GM19372 (cell line): ENCODE results near the gene FLT4.

Source experiments
- ATAC-seq: cut with Tn5 transposase; IDR thresholded peaks from one replicate; pipeline ENCODE4 v1.9.1; 2021; ENCODE audit warnings: mild to moderate bottlenecking, low read depth, moderate library complexity; ENCODE audit not compliant: unreplicated experiment

Gene FLT4

DNA sequence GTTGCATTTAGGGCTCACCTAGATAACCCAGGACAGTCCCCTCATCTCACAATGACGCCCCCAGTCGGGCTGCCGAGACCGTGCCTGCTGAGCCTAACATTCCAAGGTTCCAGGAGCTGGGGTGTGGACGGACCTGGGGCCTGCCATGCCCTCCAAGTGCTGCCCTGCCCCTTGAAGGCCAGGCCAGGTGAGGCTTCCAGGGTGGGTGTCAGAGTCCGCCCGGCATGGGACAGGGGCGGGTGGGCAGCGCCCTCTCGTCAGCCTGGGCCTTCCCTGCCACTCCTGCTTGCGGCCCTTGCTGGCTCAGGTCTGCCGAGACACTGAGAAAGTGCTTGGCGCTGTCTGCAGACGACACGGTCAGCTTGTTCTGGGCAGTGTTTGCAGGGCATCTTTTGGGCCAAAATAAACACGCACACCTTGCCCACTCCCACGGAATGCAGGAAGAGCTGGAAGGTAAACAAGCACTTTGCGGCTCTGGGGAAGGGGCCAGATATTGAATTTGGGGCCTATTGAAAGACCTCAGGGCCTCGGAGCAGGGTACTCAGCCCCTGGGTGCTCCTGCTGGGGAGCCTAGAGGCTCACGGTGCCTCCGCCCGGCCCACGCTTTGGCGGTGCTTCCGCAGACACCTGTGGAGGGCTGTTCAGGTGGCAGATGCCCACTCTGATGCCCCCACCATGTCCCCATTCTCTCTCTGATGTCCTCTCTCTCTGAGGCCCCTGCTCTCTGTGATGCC is 53.9 kb downstream of the FLT4 start:
- ATAC-seq = no peak

DNA sequence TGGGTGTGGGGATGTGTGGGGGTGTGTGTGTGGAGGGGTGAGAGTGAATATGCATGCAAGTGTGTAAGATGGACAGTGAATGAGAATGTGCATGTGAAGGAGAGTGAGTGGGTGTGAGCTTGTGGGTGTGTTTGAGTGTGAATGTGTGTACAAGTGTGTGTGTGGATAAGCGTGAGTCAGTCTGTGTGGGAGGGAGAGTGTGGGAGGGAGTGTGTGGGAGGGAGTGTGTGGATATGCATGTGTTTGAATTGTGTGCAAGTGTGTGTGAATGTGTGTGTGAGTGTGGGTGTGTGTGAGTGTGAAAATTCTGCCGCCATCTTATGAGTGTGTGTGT is 54.4 kb downstream of the FLT4 start:
- ATAC-seq = no peak

DNA sequence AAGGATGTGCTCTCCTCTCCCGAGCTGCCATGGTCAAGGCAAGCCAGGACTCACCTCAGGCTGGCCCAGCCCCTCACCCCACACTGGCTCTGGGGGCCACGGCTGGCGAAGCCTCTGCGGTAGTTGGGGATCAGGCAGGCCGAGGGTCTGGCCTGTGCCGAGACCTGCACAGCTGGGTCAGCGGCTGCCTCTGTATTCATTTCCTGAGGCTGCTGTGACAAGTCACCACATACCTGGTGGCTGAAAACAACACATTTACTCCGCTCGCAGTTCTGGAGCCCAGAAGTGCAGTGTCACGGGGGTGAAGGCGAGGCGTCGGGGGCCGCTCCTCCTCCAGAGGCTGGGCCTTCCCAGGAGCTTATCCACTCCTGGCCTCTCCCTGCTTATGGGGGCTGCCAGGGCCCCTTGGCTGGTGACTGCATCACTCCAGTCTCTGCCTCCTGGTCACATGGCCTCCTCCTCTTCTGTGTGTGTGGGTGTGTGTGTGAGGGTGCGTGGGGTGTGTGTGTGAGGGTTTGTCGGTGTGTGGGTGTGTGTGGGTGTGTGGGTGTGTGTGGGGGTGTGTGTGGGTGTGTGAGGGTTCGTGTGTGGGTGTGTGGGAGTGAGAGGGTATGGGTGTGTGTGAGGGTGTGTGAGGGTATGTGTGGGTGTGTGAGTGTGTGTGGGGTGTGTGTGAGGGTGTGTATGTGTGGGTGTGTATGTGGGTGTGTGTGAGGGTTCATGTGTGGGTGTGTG is 54.9 kb downstream of the FLT4 start:
- ATAC-seq = no peak

DNA sequence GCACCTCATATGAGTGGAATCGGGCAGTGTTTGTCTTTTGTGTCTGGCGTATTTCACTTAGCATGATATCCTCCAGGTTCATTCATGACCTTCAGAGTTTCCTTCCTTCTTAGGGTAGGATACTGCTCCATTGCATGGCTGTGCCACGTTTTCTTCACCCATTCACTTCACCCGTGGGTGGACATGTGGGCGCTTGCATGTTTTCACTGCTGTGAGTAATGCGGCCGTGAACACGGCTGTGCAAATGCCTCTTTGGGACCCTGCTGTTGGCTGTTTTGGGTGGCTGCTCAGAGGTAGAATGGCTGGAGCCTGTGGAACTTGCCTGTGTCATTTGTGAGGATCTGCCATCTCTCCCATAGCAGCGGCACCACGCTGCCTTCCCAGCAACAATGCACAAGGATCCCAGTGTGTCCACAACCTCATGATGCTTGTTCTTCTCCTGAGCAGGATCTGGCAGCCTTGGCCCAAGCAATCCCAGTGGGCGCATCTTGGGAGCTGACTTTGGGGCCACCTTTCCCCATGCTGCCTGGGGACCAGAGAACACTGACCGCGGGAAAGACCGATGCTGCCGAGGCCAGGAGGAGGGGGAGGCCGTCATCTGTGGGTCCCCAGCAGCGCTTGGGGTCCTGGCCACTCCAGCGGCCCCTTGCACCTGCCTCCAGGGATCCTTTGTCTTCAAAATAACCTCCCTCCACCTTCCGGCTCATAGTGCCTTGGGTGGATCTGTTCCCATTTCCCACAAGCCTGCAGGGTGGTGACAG is 55.8 kb downstream of the FLT4 start:
- ATAC-seq = no peak

DNA sequence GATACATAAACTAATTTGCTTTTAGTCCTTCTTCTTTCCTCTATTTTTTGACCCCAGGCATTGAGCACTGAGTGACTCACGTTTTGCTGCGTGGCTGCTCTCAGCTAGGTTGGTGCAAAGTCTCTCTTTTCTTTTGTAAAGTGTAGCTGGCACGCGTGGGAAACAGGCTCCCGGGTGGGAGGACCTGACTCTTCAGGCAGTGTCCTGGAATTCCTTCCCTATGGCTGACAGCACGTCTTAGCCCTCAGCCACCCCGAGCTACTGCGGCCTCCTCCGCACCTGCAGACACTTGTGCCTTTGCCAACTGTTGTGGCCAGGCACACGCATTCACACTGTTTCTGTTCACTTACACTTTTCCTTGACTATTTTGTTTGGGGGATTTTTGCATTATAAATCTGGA is 57.2 kb downstream of the FLT4 start:
- no peak for ATAC-seq

DNA sequence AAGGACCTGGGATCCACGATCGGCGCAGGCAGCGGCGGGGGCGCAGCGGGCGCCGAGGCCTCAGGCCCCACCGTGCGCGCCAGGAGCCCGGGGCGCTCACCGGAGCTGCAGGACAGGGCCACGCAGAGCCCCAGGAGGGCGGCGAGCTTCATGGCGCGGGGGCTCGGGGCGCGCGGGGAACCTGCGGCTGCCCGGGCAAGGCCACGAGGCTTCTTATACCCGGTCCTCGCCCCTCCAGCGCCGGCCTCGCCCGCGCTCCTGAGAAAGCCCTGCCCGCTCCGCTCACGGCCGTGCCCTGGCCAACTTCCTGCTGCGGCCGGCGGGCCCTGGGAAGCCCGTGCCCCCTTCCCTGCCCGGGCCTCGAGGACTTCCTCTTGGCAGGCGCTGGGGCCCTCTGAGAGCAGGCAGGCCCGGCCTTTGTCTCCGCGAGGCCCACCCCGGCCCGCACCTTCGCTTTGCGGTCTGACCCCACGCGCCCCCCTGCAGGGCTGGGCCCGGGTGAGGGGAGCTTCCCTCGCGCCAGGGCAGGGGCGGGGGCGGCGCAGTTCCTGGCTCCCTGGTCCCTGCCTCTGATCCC is 58.0 kb downstream of the FLT4 start, which contains the start of gene SCGB3A1:
TSS of gene SCGB3A1 (minus strand) at position 189 of the 577 bp plus-strand sequence. CDS start at position 152, 37 bp downstream.
- no peak for ATAC-seq

DNA sequence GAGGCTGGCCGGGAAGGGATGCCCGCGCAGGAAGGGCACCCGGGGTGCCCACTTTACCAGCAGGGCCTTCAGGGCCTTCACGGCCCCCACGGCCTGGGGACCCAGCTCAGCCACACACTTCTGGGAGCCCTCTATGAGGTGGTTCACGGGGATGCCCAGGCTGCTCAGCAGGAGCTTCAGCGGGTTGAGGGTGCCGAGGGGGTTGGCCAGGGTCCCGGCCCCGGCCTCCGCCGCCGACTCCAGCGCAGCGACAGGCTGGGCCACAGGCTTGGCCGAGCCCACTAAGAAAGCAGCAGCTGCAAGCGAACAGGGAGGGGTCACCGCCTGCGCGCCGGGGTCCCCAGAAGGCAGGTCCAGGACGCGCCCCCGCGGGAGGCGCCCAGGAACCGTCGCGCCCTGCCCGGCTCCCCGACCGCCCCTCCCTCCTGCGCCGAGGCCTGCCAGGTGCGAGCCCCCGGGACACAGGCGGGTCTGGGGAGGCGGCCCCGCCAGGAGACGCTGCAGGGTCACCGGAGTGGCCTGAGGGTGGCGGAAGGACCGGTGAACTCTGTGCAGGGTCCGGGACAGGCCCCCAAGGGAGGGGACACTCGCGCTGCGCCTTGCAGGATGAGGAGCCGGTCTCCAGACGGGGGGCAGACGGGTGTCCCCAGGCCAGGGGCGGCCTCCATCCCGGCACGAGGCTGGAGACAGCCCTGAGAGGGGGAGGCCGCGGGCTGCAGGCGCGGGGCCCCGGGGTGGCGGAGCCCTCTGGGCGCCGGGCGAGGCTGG is 58.7 kb downstream of the FLT4 start:
- ATAC-seq = no peak

DNA sequence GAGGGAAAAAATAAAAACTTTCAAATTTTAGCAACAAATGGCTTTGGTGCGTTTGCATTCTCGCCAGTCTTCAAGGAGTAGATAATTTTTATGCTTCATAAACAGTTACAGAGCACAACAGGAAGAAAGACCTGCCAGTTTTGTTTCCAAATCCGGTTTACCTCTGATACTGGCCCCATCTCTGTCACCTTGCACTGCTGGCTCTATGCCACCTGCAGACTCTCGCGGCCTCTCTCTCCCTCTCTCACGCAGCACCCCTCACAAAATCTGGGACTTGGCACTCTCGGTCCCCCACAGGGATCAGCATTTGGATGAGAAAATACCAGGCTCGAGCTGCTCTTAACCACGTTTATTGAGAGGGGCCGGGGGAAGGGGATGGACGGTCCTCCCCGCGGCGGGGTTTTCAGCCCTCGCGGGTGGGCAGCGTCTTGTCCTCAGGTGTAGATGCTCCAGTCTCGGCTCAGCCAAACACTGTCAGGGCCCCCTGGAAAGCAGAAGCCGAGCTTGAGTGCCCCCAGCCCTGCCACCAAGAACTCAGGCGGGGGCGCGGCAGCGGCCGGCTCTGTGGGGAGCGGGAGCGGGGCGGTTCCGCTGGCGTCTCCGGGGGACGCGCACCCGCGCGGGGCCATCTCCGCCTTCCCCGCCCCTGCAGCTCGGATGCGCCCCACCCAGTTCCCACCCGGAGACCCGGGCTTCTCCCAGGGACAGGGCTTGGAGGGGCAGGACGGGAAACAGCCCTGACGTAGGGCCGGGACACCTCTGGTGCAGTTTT is 59.4 kb downstream of the FLT4 start:
- no peak for ATAC-seq

DNA sequence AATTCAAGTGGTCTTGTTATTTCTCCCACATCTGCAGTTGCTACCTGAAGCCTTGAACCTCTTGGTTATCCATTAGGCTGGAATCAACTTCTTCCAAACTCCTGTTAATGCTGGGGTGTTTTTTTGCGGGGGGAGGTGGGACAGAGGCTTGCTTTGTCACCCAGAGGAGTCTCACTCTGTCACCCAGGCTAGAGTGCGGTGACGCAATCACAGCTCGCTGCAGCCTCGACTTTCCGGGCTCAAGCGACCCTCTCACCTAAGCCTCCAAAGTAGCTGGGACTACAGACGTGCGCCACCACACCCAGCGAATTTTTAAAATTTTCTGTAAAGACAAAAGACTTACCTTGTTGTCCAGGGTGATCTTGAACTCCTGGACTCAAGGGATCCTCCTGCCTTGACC is 62.5 kb downstream of the FLT4 start:
- ATAC-seq = no peak

DNA sequence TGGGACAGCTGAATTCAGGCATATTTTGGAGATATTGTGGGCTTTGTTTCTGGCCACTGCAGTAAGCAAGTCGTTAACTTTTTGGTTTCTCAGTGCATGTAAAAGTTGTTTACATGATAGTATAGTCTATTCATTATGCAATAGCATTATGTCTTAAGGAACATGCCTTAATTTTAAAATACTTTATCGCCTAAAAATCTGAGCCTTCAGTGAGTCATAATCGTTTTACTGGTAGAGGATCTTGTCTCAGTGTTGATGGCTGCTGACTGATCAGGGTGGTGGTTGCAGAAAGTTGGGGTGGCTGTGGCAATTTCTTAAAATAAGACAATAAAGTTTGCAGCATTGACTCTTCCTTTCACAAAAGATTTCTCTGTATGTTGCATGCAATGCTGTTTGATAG is 63.2 kb downstream of the FLT4 start:
- ATAC-seq = no peak

DNA sequence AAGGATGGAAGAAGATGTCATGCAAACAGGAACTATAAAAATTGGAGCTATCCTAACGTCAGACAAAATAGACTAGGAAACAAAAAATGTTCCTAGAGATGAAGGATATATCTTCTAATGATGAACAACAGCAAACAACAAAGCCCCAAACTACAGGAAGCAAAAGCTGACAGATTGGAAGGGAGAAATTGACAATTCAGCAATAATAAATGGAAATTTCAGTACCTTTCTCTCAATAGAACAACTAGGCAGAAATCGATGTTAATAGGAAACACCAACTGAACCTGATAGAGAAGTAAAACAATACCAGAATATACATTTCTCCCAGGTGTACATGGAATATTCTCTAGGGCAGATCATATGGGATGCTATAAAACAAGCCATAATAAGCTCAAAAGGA is 65.7 kb downstream of the FLT4 start:
- ATAC-seq = no peak

DNA sequence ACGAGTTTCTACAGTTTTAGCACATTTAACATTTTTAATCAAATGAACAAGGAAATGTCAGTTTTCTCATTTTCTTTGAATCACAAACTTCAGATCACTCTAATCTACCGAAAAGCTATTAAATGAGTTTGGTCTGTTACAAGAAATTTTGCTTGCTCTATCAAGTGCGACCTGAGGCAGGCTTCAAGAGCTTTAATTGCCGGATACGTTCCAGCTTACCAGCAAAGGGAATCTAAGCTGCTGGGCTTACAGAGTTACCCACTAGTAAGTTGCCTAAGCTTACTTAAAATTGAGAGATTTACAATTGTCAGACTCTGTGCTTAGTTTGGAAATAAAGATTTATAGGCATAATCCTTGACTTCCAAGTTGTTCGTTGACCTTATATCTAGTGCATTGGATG is 68.7 kb downstream of the FLT4 start:
- no peak for ATAC-seq

DNA sequence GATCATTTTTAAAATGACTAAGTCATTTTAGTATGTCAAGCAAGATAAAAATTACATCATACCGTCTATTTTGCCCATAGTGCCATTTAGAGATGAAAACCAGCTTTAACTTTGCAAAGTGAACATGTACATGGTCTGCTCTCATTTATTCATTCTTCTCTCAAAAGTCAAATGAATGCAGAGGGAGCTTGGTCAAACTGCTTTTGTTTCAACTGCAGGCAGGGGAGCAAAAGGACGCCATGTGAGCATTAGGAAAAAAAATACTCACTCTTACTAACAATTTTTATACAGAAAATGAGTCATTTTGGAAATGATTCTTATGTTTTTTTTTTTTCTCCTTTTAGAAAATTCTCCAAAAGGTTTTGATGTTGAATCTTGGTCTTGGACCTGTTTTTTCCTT is 73.8 kb downstream of the FLT4 start:
- no peak for ATAC-seq

DNA sequence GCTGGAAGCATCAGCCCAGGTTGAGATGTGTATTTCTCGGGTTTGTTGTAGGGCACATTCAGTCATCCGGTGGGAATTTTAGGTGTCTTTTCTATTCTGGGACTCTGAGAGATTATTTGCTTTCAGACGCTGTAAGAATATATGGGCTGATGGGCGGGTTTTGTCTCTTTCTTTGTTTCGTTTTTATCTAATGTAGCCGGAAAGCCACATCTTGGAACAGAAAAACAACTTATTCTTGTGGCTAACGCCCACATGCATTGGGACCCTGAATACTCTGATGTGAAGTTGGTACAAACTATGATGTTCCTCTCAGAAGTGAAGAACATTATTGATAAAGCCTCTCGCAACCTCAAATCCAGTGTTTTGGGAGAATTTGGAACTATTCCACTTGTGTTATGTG is 80.5 kb downstream of the FLT4 start:
- ATAC-seq = no peak

DNA sequence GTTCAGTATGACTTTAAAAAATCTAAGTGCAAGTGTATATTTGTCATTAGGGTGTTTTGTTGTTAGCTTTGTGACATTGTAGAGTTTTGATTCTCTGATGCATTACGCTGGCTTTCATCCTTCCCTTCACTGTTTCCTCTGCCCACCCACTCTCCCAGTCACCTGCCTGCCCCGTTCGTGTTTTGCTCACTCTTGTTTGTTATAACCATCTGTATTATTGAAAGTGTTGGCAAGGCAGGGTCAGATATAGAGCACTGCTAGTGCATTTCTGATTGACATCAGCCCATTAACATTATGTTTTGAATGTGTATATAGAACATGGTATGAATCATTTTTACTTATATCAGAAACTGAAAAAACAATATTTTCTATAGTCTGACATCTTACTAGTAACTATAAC is 85.4 kb downstream of the FLT4 start:
- no peak for ATAC-seq

DNA sequence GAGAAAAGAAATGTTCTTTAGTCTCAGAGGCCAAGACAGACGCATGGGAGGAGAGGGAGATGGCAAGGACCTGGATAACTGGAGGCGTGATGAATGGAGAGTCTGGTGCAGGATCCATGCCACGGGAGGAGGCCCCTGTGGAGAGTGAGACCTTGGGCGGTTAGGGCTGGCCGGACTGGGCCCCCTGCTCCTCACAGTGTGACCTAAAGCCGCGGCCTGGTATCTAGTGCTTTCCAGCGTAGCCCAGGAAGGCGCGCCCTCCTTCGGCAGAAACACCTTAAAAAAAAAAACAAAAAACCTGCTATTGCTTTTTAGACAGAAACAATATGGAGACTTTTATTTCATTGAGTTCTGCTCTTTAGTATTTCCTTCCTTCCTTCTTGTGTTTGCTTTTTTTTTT is 91.2 kb downstream of the FLT4 start:
- ATAC-seq = no peak

DNA sequence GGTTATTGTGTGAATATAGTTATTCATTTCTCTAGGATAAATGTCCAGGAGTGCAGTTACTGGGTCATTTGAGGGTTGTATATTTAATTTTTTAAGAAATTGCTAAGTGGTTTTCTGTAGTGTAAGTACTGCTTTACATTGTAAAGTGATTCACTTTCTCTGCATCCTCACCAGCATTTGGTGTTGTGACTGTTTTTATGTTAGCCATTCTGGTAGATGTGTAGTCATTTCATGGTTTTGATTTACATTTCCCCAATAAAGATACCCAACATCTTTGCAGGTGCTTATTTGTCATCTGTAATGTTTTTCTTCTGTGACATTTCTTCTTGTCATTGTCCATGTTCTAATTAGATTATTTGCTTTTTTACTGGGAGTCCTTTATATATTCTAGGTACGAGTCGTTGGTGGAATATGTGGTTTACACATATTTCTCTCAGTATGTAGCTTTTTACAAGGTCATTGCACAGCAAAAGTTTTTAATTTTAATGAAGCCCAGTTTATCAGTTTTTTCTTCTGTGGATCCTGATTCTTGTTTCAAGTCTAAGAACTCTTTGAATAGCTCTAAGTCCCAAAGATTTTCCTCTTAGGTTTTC is 92.1 kb downstream of the FLT4 start:
- no peak for ATAC-seq

DNA sequence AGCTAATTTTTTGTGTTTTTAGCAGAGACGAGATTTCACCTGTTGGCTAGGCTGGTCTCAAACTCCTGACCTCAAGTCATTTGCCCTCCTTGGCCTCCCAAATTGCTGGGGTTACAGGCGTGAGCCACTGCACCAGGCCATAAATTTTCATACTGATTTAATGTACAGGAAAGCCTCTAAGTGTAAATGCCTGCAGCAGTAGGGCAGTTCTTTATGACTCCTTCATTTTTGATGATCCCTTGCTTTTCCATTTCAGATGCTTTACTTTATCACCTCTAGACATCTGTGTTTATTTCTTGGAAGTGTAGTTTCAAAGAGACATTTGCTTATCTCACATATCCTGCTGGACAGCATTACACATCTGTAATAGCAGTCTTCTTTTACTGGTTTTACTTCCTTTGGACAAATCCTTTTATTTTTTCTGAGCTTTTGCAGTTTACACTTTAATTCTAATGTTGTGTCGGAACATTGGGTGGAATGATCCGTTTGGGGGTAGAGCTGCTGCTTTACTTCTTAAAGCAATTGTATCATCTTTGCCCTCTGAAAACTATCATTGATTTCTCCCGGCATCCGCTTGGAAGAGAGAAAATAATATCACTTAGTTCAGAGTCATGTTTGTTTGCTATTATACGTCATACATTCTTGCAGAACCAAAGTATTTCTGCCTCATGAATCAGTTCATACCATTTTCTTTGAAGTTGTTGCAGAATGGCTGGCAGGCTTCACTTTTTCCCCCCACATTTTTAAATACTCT is 94.1 kb downstream of the FLT4 start:
- no peak for ATAC-seq

DNA sequence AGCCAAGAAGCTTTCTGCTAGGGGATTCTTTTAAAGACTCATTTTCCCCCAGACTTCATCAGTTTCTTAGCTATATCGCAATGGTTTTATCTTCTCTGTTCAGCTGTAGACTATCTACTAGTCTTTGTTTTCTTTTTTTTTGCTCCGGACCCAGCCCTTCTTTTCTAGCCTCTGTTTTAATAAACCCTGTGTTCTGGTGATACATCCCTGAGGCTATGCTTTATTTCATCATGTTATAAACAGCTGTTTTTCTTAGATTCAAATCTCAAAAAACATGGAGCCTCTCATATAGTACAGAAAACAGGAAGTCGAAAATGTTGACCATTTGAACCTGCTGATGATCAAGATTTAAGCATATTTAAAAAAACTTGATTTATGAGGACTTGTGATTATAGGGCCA is 95.9 kb downstream of the FLT4 start:
- ATAC-seq = no peak
